Erythroblast (primary cell): ENCODE measurements around the gene CDC6.

Experiments used
- GATA1 ChIP-seq: IDR thresholded peaks from 2 replicates; pipeline ENCODE4 v1.6.1; 2011; ENCODE audit warnings: low read depth, mild to moderate bottlenecking, control low read depth, low read length, moderate library complexity
- POLR2A ChIP-seq: IDR thresholded peaks from 2 replicates; pipeline ENCODE4 v1.6.1; 2011; ENCODE audit warnings: mild to moderate bottlenecking, low read length

DNA sequence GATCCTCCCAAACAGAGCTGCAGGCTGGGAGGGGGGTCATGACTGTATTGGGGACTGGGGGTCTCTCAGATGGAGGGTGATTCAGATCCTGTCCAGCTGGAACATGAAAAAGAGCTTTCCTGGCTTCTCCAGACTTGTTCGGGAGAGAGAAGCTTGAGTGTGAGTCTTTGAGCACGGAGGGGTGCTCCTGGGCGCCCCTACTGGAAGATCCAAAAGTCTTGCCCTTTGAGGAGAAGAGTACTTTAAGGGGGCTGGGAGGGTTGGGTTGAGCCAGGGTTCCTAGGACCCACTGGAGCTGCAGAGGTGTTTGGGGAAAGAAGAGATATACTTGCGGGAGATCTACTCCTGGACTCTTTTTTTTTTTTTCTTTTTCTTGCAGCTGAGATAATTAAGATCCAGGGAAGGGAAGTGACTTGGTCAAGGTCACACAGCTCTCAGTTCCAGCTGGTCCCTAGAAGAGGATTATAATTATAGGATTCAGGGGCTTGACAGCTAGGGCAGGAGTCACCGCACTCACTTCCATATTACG is 29.7 kb downstream of the CDC6 start:
- no peak for TF ChIP-seq POLR2A
- TF ChIP-seq GATA1 = no peak
